TTC549 (cell line): ENCODE measurements around the gene FOXL2.

Source experiments
- FAIRE-seq: peaks from 2 replicates; lab custom pipeline; 2012; peaks lifted over from hg19 to GRCh38; lab: Jason Lieb, UNC

The FOXL2 gene

GRCh38 chr3:138946663-138947494 is at the start of gene FOXL2, which contains the start of gene FOXL2NB:
FOXL2 (minus strand) TSS chr3:138947137; CDS start chr3:138946722, 415 bp downstream.
FOXL2NB (plus strand) TSS chr3:138947217; CDS start chr3:138947365, 148 bp downstream.
- no peak for FAIRE-seq

GRCh38 chr3:138995706-138996105 is 48.8 kb upstream of the FOXL2 start:
- no peak for FAIRE-seq

- no peak for FAIRE-seq
Measured at GRCh38 chr3:138987181-138987580, 40.2 kb upstream of the FOXL2 start.

GRCh38 chr3:138985932-138986331 is 39.0 kb upstream of the FOXL2 start:
- no peak for FAIRE-seq

- FAIRE-seq, result no peak
Measured at GRCh38 chr3:138984816-138985215, 37.9 kb upstream of the FOXL2 start.

- FAIRE-seq, result no peak
Measured at GRCh38 chr3:138976047-138976446, 29.1 kb upstream of the FOXL2 start.

- FAIRE-seq, result no peak
Measured at GRCh38 chr3:138975351-138975750, 28.4 kb upstream of the FOXL2 start.

- no peak for FAIRE-seq
Measured at GRCh38 chr3:138974462-138974861, 27.5 kb upstream of the FOXL2 start.

GRCh38 chr3:138972941-138973340 is 26.0 kb upstream of the FOXL2 start:
- FAIRE-seq, result no peak

- no peak for FAIRE-seq
Measured at GRCh38 chr3:138971766-138972320, 24.9 kb upstream of the FOXL2 start.

GRCh38 chr3:138964923-138965322 is 18.0 kb upstream of the FOXL2 start:
- no peak for FAIRE-seq

- no peak for FAIRE-seq
Measured at GRCh38 chr3:138964264-138964663, 17.3 kb upstream of the FOXL2 start.

GRCh38 chr3:138962854-138963560 is 16.1 kb upstream of the FOXL2 start:
- FAIRE-seq, result no peak

- no peak for FAIRE-seq
Measured at GRCh38 chr3:138960417-138960852, 13.5 kb upstream of the FOXL2 start.

GRCh38 chr3:138950701-138951100 is 3.8 kb upstream of the FOXL2 start:
- no peak for FAIRE-seq

GRCh38 chr3:138950006-138950644 is 3.2 kb upstream of the FOXL2 start:
- no peak for FAIRE-seq

- FAIRE-seq, result no peak
Measured at GRCh38 chr3:138949445-138950005, 2.6 kb upstream of the FOXL2 start.

GRCh38 chr3:138949002-138949418 is 2.1 kb upstream of the FOXL2 start:
- FAIRE-seq, result no peak

GRCh38 chr3:138948371-138949001 is 1.5 kb upstream of the FOXL2 start:
- FAIRE-seq, result no peak

- FAIRE-seq, result no peak
Measured at GRCh38 chr3:138947495-138948121, 671 bp upstream of the FOXL2 start.
